ENCODE results near the gene ATP2C2.

DNA sequence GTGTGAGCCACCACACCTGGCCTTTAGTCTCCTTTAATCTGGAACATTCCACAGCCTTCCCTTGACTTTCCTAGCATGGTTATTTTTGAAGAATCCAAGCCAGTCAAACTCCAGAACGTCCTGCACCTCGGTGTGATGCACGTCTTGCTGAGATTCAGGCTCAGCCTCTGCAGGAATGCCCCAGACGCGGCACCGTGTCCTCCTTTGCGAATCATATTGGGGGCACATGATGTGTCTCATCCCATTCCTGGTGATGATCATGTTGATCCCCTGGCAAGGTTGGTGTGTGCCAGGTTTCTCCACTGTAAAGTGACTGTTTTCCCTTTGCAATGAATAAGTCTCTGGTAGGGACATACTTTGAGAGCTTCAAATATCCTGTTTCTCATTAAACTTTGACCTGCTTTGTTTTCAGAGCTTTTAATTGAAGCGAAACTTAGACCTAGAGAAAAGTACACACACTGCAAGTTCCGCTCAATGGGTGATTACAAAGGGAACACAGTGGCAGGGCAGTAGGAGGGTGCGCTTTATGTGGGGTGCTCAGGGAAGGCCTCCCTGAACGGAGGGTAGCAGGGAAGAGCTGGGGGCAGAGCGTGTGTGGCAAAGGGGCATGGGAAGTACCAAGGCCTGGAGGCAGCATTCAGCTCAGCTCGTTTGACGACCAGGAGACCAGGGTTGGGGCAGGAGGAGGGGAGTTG, 9.6 kb upstream of the ATP2C2 start:
- TF ChIP-seq, protein P1, sequence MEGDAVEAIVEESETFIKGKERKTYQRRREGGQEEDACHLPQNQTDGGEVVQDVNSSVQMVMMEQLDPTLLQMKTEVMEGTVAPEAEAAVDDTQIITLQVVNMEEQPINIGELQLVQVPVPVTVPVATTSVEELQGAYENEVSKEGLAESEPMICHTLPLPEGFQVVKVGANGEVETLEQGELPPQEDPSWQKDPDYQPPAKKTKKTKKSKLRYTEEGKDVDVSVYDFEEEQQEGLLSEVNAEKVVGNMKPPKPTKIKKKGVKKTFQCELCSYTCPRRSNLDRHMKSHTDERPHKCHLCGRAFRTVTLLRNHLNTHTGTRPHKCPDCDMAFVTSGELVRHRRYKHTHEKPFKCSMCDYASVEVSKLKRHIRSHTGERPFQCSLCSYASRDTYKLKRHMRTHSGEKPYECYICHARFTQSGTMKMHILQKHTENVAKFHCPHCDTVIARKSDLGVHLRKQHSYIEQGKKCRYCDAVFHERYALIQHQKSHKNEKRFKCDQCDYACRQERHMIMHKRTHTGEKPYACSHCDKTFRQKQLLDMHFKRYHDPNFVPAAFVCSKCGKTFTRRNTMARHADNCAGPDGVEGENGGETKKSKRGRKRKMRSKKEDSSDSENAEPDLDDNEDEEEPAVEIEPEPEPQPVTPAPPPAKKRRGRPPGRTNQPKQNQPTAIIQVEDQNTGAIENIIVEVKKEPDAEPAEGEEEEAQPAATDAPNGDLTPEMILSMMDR (IDR thresholded peaks at IDR 0.05; ENCODE audit: low read length): no peak
- TF ChIP-seq EZH2phosphoT487 (IDR thresholded peaks at IDR 0.05; ENCODE audit: low read length): no peak
- TF ChIP-seq EZH2 (optimal IDR thresholded peaks at IDR 0.05; ENCODE audit: low read depth, low read length): no peak
